Neural progenitor cell (in vitro differentiated cells): Measurements from ENCODE around the gene DIS3L2. TPM values are rescaled to one million over a fixed set of nuclear protein-coding genes. Genes with fewer than 3 reads are reported as not detected.

Source experiments
- DNase-seq: peaks from one replicate; pipeline ENCODE4 v3.0.0-alpha.2; 2016; ENCODE audit warnings: low spot score
- H2AFZ ChIP-seq: fragments of 200-600 bp; sonication (generic); replicated peaks from 2 replicates; pipeline ENCODE4 v1.6.1; 2016; ENCODE audit warnings: antibody characterized with exemption
- H3F3A ChIP-seq: fragments of 200-600 bp; sonication (generic); 2 replicates; pipeline ENCODE4 v1.6.1; 2016; ENCODE audit warnings: antibody characterized with exemption, low read depth
- H3K27ac ChIP-seq: fragments of 200-600 bp; sonication (generic); 2 replicates; pipeline ENCODE4 v1.5.1; 2016; ENCODE audit warnings: mild to moderate bottlenecking
- H3K27me3 ChIP-seq: fragments of 200-600 bp; sonication (generic); 2 replicates; pipeline ENCODE4 v1.6.1; 2016; ENCODE audit warnings: mild to moderate bottlenecking, moderate library complexity
- H3K36me3 ChIP-seq: fragments of 200-600 bp; sonication (generic); 2 replicates; pipeline ENCODE4 v1.5.1; 2016
- H3K4me1 ChIP-seq: fragments of 200-600 bp; sonication (generic); 2 replicates; pipeline ENCODE4 v1.6.1; 2016; ENCODE audit warnings: mixed run types
- H3K4me2 ChIP-seq: fragments of 200-600 bp; sonication (generic); 2 replicates; pipeline ENCODE4 v1.6.1; 2016
- H3K4me3 ChIP-seq: fragments of 200-600 bp; sonication (generic); 2 replicates; pipeline ENCODE4 v1.5.1; 2016
- H3K79me2 ChIP-seq: fragments of 200-600 bp; sonication (generic); 2 replicates; pipeline ENCODE4 v1.6.1; 2016; ENCODE audit warnings: low read depth
- H3K9ac ChIP-seq: fragments of 200-600 bp; sonication (generic); 2 replicates; pipeline ENCODE4 v1.6.1; 2016
- H3K9me3 ChIP-seq: fragments of 200-600 bp; sonication (generic); 2 replicates; pipeline ENCODE4 v1.5.1; 2016; ENCODE audit warnings: low read depth
- H4K20me1 ChIP-seq: fragments of 200-600 bp; sonication (generic); 2 replicates; pipeline ENCODE4 v1.6.1; 2016; ENCODE audit warnings: low read depth
- H3K27ac Mint-ChIP-seq: 3 replicates; pipeline ENCODE4 v1.8.0; 2021; ENCODE audit warnings: mixed read lengths
- H3K27me3 Mint-ChIP-seq: 2 replicates; pipeline ENCODE4 v1.8.0; 2022; ENCODE audit warnings: low read depth, mild to moderate bottlenecking, inconsistent platforms, moderate library complexity, mixed read lengths; ENCODE audit not compliant: insufficient read depth
- H3K36me3 Mint-ChIP-seq: 3 replicates; pipeline ENCODE4 v1.8.0; 2021; ENCODE audit warnings: mixed read lengths
- H3K4me1 Mint-ChIP-seq: 3 replicates; pipeline ENCODE4 v1.8.0; 2021; ENCODE audit warnings: mixed read lengths
- H3K4me3 Mint-ChIP-seq: 3 replicates; pipeline ENCODE4 v1.8.0; 2021; ENCODE audit warnings: mild to moderate bottlenecking, moderate library complexity, mixed read lengths
- H3K9me3 Mint-ChIP-seq: 3 replicates; pipeline ENCODE4 v1.8.0; 2020; ENCODE audit warnings: mixed read lengths
- EZH2 ChIP-seq: fragments of 200-600 bp; sonication (generic); IDR thresholded peaks from 2 replicates; pipeline ENCODE4 v1.6.1; 2017; ENCODE audit warnings: antibody characterized with exemption, mild to moderate bottlenecking, moderate library complexity
- EZH2phosphoT487 ChIP-seq: fragments of 200-600 bp; sonication (generic); IDR thresholded peaks from 2 replicates; pipeline ENCODE4 v1.6.1; 2017; ENCODE audit warnings: antibody characterized with exemption
- total RNA-seq: library from RNA; depleted of rRNA; stranded (reverse); fragments of >200 nt; gene quantifications from 2 replicates; pipeline ENCODE4 v1.2.3, GENCODE V29; 2015; ENCODE audit warnings: low replicate concordance
- TF ChIP-seq, protein P1 (sequence below): fragments of 200-600 bp; sonication (generic); IDR thresholded peaks from 2 replicates; pipeline ENCODE4 v1.5.1; 2017; ENCODE audit warnings: antibody characterized with exemption, mild to moderate bottlenecking

The DIS3L2 gene
- total RNA-seq, 1 donor from 2014 or later = 23.2 TPM

DNA sequence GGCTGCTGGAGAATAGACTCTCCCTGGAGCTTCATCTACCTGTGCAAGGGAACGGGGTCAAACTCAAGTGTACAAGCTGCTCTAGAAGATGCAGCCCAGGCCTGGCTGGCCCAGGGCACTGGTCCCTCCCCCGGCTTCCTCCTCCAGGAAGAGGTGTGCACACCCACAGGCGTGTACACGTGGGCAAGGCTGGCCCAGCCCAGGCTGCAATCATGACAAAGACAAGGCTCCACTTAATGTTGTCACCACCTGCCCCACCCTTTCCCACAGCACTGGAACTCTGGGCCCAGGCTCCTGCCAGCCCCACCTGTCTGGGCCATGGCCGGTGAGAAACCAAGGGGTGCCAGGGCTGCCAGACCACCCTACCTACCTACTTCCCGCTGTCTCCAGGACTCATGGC is 387.4 kb downstream of the DIS3L2 start:
- TF ChIP-seq EZH2phosphoT487 = no peak
- TF ChIP-seq, protein P1, sequence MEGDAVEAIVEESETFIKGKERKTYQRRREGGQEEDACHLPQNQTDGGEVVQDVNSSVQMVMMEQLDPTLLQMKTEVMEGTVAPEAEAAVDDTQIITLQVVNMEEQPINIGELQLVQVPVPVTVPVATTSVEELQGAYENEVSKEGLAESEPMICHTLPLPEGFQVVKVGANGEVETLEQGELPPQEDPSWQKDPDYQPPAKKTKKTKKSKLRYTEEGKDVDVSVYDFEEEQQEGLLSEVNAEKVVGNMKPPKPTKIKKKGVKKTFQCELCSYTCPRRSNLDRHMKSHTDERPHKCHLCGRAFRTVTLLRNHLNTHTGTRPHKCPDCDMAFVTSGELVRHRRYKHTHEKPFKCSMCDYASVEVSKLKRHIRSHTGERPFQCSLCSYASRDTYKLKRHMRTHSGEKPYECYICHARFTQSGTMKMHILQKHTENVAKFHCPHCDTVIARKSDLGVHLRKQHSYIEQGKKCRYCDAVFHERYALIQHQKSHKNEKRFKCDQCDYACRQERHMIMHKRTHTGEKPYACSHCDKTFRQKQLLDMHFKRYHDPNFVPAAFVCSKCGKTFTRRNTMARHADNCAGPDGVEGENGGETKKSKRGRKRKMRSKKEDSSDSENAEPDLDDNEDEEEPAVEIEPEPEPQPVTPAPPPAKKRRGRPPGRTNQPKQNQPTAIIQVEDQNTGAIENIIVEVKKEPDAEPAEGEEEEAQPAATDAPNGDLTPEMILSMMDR = no peak
- no peak for TF ChIP-seq EZH2
- Histone ChIP-seq H2AFZ (no peak overlapping the region), H3K9ac (no peak overlapping the region), H3K4me3 (no peak overlapping the region), H3K27ac (no peak overlapping the region), H3F3A (no peaks in the 10 kb centered on the region), H4K20me1 (no peaks in the 10 kb centered on the region), H3K79me2 (no peaks in the 10 kb centered on the region), H3K36me3 (no peaks in the 10 kb centered on the region), H3K4me2 (no peak overlapping the region), H3K9me3 (no peaks in the 10 kb centered on the region), H3K4me1 (no peaks in the 10 kb centered on the region), H3K27me3 (no peaks in the 10 kb centered on the region)
- no peak overlapping the region for H3K27ac Mint-ChIP-seq
- peaks cover 5% of the 10 kb centered on the region for H3K9me3 Mint-ChIP-seq
- no peaks in the 10 kb centered on the region for H3K4me1 Mint-ChIP-seq
- no peak for DNase-seq
- H3K27me3 Mint-ChIP-seq = peaks cover 11% of the 10 kb centered on the region
- no peak overlapping the region for H3K4me3 Mint-ChIP-seq
- no peaks in the 10 kb centered on the region for H3K36me3 Mint-ChIP-seq

GRCh38 chr2:232349546-232349945 is 388.0 kb downstream of the DIS3L2 start:
- Histone ChIP-seq H3K27me3 (no peaks in the 10 kb centered on the region), H3K4me1 (no peaks in the 10 kb centered on the region), H3K9me3 (no peaks in the 10 kb centered on the region), H3F3A (no peaks in the 10 kb centered on the region), H3K36me3 (no peaks in the 10 kb centered on the region), H4K20me1 (no peaks in the 10 kb centered on the region), H2AFZ (no peak overlapping the region), H3K9ac (no peak overlapping the region), H3K4me2 (no peak overlapping the region), H3K27ac (no peak overlapping the region), H3K4me3 (no peak overlapping the region), H3K79me2 (no peaks in the 10 kb centered on the region)
- Mint-ChIP-seq H3K4me1 (no peaks in the 10 kb centered on the region), H3K36me3 (no peaks in the 10 kb centered on the region), H3K9me3 (peaks cover 6% of the 10 kb centered on the region), H3K27me3 (peaks cover 11% of the 10 kb centered on the region), H3K4me3 (no peak overlapping the region), H3K27ac (no peak overlapping the region)
- no peak for DNase-seq
- TF ChIP-seq EZH2phosphoT487 = no peak
- TF ChIP-seq, protein P1 = no peak
- TF ChIP-seq EZH2 = no peak

GRCh38 chr2:232349946-232350635 is 388.6 kb downstream of the DIS3L2 start:
- no peaks in the 10 kb centered on the region for H3K27me3 ChIP-seq
- H3K4me1 ChIP-seq = no peaks in the 10 kb centered on the region
- H3K9me3 ChIP-seq = no peaks in the 10 kb centered on the region
- Mint-ChIP-seq H3K4me1 (no peaks in the 10 kb centered on the region), H3K27ac (no peak overlapping the region), H3K36me3 (no peaks in the 10 kb centered on the region), H3K9me3 (peaks cover 9% of the 10 kb centered on the region), H3K4me3 (no peak overlapping the region), H3K27me3 (peaks cover 11% of the 10 kb centered on the region)
- no peak overlapping the region for H3K4me2 ChIP-seq
- H4K20me1 ChIP-seq = no peaks in the 10 kb centered on the region
- no peak overlapping the region for H3K4me3 ChIP-seq
- no peak overlapping the region for H3K27ac ChIP-seq
- no peak overlapping the region for H3K9ac ChIP-seq
- H2AFZ ChIP-seq = no peak overlapping the region
- H3F3A ChIP-seq = no peaks in the 10 kb centered on the region
- TF ChIP-seq EZH2phosphoT487 = no peak
- TF ChIP-seq, protein P1 = no peak
- TF ChIP-seq EZH2 = no peak
- no peaks in the 10 kb centered on the region for H3K36me3 ChIP-seq
- no peak for DNase-seq
- H3K79me2 ChIP-seq = no peaks in the 10 kb centered on the region
